HG03520 (cell line): ENCODE results near the gene MGMT.

Experiments
- ATAC-seq: cut with Tn5 transposase; IDR thresholded peaks from one replicate; pipeline ENCODE4 v1.9.1; 2021; ENCODE audit warnings: mild to moderate bottlenecking, moderate library complexity; ENCODE audit not compliant: unreplicated experiment

MGMT gene

DNA sequence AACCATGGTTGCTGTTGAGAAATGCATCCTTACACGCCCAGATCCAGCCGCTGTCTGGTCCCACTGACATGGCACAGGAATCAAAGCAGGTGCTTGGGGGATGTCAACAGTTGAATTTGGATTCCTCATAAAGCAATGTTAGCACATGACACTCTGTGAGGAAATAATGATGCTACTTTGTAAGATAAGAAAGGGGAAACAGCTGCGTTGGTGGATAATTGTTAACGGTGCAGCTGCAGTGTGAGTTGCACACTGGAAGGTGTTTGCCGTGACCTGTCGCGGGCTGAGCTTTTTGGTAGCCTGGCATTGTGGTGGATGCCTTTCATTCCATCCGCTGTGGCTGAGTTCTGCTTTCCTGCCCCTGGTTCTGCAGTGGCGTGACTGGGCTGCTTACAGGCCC, 113.9 kb downstream of the MGMT start:
- no peak for ATAC-seq

DNA sequence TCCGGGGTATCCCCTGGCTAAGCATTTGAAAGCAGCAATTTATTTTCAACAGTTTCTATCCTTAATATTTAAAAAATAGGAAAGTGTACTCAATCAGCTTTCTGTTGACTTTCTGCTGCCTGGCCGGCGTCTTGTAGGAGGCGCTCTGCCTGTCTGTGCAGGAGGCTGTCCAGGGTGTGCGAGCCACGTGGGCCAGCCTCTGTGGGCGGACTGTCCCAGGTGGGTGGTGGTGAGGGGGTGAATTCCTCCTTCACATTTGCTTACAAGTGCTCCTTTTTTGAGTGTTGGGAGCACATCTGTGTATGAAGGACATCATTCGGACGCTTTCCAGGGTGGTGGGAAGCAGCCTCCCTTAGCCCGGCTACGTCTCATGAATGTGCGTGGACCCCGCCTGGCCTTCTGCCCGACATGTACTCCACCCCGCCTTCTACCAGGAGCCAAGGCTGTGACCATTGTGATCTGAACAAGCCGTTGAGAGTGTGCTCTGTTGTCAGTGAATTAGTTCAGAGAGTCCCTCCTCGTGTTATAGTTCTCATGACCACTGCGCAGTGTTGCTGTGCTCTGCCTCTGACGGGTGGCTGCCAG, 114.9 kb downstream of the MGMT start:
- ATAC-seq, result no peak

DNA sequence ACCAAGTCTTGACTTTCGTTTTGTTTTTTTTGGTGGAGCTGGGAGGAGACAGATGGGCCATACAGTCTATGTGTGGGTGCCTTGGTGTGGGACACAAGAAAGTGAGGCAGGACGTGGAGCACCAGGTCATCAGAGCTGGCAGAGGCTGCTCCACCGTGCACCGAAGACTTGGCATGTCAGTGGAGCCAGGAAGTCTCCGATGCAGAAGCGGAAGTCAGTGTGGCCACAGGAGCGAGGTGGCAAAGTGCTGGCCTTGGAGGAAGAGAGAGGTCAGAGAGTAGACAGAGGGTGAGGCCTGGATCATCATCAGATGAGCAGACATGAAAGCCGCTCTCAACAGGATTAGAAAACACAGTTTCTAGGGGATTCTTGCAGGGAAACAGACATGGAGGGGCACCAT, 116.8 kb downstream of the MGMT start:
- ATAC-seq, result no peak

DNA sequence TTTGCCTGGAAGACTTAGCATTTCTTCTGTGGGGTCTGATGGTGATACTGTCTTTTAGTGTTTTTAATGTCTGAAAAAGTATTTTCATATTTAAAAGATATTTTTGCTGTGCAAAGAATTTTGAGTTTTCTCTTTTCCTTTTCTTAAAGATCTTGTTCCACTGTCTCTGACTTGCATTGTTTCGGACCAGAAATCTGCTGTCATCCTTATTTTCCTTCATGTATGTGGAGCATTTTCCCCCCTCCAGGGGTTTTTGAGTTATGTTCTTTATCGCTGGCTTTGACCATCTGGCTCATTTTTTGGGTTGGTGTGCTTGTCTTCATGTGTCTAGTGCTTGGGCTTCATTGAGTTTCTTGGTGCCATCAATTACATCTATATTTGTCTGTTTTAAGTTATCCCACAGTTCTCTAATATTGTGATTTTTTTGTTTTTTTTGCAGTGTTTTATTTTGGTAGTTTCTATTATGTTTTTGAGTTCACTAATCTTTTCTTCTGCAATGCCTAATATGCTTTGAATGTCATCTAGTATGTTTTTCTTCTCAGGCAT, 119.9 kb downstream of the MGMT start:
- no peak for ATAC-seq

DNA sequence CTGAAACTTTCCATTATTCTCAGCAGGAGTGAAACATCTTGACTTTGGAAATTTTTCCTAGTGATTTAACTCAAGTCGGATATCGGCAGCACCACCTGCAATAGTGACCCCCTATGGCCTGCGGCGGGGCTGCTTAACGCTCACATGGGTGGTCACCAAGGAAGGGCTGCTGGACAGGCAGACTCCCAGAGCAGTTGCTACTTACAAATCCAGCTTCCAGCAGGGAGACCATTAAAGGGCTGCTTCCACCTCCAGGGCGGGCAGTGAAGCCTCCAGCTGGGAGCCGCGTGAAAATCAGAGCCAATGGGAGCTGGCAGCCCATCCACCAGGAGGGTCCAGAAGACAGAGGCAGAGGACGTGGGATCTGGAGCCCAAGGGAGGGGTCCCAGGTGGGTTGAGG, 122.5 kb downstream of the MGMT start:
- no peak for ATAC-seq

DNA sequence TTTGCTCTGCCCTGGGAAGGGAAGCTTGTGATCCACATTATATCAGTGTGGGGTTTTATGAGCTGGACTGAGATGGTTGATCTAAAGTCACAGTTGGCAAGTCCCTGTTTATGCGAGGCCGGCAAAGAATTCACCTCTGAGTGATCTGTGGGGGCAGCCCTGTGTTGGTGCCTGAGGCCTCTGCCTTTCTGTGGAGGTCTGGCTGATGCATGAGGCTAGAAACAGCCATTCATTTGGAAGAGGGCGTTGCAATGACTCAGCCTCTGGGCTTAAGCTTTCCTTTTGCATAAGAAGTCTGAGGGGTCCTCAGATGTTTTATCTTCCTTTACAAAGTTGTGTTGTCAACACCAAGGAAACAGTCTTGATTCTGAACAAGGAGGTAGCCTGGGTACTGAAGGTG, 126.9 kb downstream of the MGMT start:
- no peak for ATAC-seq

DNA sequence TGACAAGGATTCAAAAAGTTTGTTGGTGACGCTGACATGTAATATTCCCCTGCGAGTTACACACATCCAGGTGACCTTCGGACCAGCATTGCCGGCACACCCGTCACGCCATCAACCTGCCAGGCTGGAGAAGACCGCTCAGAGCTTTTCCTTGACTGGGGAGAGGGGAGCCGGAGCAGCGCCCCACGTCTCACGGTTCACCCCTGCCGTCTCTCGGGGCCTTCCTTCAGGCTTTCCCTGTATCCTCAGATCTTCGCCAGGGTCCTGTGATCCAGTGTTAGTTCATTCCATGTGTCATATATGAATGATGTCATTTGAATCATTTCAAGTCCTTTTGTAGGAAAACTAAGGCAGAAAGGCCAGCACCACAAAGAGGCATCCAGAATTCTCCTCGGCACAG, 127.8 kb downstream of the MGMT start:
- no peak for ATAC-seq

DNA sequence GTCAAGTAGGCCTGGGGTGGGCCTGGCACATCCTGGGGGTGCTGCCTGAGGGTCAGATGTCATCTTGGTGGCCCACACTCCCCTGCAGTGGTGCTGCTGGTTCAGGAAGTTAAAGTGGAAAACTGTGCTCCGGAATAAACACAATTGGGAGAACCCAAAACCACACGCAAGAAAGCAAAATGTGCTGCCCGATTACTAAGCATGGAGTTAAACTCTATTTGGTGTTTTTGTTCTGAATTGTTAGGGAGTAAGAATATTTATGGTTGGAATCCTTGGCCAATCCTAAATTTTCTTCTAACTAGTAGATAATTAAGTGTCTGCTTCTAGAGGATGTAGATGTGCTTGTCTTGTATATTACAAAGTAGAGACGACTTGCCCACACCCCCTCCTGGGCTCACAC, 131.4 kb downstream of the MGMT start:
- ATAC-seq, result no peak

DNA sequence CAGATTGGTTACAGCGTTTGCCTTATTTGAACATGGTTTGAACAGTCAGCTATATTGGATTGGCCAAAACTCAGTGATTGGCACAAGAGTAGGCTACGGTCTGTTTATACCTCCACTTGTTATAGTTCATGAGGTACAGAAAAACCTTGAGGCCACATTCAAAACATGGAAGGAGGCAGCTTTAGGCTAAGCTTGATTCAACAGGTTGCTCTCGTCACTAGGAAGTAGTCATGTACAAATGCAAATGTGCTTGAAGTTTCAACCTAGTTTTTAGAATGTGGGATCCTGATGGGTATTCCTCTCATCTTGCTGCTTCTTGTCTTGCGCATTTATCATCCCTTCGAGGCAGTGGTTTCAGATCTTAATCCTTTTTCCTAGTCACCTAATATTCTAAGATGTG, 132.1 kb downstream of the MGMT start:
- no peak for ATAC-seq

DNA sequence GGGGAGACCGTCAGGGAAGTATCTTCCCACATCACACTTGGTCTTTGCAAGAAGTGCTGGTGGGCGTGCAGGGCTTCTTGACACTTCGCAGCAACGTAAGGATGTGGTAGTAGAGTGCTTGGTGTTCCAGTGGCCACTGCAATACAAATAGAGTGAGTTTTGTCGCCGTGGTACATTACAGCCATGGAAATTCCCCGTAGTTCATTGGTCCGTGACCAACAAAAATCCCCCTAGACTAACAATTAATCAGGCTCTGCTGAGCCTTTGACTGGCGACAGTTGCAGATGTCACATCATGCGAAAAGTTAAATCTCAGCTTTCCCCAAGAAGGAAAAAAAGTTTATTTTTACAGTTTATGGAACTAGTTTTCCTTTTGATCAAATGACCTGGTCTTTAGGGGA, 134.7 kb downstream of the MGMT start:
- peak; percentile 29 for ATAC-seq

DNA sequence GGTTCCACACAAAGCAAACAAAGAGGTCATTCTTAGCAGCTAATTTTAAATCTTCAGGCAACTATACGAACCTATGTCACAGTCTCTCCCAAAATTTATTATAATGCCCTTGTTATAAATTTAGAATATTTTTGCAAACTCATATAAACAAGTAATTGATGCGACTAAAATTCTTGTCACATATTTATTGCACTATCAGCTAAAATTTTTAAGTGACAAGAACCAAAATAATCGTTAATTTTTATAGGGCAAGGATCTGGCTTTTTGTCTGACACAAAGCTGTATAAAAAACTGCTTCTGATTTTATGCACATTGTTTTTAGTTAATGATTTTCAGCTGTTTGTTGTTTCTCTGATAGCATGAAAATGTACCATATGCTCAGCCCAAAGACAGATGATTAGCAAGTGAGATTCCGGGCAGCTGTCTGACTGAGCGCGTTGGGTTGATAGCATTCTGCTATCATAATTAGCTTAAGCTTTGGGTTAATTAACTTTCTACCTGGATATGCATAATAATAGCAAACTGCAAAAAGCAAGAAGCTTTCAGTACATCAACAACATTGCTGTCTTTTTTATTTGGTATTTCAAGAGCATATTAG, 136.0 kb downstream of the MGMT start:
- no peak for ATAC-seq

DNA sequence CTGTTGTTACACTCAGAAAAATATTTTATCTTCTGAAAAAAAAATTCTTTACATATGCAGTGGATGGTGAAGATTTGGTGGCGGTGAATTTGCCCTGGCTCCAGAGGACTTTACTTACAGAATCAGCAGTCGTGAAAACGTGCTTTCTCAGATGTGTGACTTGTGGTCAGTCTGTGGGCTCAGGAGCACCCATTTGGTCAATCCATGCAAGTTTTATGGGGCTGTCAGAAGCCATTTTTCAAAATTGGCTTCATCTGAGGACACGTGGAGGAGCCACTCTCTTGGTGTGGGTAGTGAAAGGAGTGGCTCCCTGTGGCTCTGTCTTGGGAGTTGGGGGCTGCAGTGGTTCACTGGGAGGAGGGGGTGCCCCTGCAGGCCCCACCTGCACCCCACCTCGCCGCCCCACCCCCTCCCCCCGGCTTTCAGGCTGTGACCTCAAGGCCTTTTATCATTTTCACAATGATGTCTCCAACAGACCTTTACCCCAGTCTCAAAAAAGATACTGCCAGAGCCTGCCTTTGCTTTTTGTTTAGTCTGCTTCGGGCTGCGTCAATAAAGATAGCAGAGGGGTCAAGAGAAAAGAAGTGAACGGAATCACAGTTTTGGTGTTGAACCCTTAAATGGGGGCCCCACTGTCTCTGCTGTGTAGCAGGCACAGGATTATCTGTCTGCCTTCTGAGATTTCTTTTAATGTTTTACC, 137.4 kb downstream of the MGMT start:
- peak; percentile 38 for ATAC-seq

DNA sequence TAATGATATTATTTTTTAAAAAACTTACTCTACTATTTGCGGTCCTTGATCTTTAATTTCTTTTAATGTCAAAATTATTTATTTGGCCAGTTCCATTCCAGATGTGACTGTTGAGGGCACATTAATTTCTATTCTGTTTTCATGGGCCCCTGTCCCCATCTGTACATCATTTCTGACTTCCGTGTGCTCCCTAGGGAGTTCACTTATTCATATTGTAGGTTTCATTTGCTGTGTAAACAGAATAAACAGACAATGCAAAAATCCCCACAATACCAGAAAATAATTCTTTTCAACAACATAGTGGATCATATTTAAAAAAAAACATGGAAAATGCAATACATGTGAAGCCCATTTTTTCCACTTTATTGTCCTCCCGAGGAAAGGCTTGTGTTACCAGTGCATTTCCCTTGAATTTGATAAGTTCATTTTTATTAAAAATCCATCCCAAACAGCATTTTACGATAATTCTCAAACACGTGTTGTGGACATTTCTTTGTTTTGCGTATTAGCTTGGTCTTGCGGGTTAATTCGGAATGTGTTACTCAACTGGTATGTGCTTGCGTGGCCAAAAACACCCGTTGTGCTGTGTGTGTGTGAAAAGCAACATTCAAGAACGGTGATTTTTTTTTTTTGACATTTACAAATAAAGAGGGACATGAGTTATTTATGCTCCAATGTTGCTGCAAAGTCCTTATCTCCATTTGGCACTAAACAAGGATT, 138.4 kb downstream of the MGMT start:
- ATAC-seq, result peak; percentile 44

DNA sequence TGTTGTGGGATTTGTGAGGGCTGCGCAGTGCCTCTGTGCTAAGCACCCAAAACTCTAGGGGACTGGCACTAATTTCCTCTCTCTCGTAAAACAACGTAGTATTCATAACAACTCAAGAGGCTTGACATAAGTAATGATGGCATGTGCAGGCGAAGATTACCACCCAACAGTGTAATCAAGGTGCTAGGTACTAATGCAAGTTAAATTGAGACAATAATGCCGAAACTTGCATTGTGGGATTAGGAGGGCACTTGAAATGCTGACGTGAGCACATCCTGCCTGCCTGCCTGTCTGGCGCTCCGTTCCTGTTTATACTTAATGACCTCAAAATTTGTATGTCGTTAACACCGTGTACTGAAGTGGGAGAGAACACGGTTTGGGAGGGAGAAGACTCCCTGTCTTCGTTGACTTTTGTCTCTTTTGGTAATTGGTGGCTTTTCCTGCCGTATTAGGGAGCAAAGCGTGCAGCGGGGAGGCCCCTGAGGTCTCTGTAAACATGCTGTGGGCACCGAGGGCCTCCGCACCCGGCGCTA, 139.0 kb downstream of the MGMT start:
- ATAC-seq, result no peak

DNA sequence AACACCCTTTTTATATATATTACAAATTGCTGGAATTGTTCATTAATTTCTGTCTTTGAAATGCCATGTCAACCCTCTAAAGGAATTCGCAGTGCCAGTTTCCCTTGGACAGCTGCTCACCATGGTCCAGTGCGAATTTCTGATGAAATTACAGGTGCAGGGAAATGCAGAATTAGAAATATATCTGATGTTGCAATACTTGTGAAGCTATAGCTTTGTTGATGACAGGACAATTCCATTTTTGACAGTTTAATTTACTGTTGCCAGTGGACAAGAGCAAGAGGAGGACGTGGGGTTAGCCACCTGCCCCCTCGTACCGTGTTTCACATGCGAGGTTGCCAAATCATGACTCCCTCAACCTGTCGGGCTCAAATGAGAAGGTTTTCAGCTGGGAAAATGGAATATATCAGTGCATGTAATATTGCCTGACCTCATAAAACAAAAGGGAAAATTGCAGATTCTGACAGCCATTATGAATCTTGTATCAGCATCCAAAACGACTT, 140.6 kb downstream of the MGMT start:
- ATAC-seq, result no peak

DNA sequence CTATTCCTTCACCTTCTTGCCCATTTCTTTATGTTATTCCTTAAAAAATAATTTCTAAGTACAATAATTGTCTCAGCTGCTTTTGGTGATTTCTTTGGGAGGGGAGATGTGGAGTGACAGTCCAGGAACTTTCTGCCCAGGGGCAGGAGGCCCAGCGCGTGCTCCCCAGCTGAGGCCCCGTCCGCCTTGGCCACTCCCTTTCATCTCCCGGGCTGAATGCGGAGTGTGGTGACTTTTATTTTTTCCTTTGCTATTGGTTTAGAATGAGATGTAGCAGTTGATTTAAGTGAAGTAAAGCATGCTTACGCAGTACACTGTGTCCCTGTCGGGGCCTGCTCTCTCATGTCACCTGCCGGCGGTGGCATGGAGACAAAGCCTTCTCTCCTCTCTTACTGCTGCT, 141.6 kb downstream of the MGMT start:
- no peak for ATAC-seq

DNA sequence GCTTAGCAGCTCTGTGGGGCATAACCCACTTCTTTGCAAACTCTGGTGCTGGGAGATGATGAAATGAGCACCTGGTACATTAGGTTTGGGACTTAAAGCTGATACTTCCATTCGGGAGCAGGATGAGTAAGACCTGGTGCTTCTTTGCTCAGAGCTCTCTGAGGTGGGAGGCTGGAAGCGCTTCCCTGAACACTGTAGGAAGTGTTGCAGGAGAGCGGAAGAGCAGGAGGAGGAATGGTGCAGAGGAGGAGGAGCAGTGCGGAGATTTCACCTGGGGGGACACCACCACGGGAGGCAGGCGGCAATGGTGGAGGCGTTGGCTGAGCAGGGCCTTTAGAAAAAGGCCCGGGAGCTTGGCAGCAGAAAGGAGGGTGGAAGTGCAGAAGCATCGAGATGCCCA, 142.5 kb downstream of the MGMT start:
- ATAC-seq, result no peak

DNA sequence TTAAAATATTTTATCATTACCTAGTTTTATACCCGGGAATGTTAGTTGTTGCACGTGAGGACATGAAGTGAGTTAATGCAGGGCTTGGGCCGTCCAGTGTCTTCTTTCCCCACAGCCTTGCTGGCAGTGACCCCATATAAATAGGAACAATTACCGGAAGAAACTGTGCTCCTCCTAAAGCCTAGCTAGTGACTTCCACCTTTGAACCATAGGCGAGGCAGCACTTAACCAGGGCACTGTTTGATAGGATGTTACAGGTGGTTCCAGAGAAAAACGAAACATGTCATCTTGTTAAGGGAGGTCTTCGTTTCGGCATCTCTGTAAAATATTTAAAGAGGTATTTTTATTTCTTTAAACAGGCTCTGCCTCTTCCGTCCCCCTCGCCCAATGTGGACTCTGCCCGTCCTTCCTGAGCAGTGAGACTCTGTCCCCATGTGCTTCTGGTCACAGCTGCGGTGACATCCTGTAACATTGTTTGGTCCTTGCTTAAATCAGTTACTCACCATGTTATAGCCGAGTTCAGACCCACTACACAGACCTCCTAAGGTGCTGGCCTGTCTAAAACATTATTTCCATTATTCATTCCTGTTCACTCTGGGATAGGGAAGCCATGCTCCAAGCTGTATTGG, 145.6 kb downstream of the MGMT start:
- no peak for ATAC-seq

DNA sequence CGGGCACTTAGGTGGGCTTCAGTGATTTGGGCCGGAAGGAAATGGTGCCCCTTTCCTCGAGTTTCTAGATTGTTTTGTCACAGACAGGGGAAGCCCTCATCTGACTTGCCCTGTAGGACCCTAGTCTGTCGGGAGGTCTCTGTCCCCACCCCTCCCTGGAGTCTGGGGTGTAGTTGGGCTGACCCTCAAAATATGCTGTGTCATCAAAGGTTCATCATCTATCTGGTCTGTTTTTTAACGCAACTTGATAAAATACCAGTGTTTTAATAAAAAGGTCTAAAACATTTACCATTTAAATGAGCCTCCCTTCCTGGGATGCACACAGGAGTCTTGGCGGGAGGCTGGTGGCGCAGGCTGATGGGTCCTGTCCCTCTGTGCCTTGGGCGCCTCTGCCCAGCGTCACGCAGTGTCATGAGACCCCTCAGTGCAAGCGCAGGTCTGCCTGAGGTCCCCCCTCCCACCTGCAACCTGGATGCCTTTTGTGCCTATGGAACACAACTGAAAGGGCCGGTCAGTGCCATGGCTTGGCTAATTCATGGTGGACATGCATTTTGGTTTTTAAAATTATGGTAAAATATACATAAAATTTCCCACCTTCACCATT, 146.4 kb downstream of the MGMT start:
- no peak for ATAC-seq

DNA sequence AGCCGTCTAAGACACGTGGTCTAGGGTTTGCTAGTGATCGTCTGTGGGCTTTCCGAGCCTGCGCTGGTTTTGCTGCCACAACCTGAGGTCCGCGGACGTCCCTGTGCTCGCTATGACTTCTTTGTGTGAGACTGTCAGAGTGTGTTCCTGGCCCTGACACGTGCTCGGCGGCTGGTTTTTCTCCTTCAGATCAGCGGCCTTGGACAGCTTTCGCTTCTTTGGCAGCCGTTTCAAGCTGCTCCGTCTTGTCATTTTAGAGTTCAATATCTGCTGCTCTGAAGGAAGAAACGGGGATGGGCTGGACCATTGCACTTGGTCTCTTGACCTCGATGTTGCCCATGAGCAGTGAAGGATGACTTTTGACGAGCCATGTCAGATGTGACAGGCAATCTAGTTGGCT, 147.3 kb downstream of the MGMT start:
- ATAC-seq, result no peak
